ENCODE measurements around the gene SEPTIN12.
"Not testable (repeated sequence)": the region's sequence is repeated elsewhere in the genome, so short reads cannot be mapped to it uniquely, and the experiment has no call there.

DNA sequence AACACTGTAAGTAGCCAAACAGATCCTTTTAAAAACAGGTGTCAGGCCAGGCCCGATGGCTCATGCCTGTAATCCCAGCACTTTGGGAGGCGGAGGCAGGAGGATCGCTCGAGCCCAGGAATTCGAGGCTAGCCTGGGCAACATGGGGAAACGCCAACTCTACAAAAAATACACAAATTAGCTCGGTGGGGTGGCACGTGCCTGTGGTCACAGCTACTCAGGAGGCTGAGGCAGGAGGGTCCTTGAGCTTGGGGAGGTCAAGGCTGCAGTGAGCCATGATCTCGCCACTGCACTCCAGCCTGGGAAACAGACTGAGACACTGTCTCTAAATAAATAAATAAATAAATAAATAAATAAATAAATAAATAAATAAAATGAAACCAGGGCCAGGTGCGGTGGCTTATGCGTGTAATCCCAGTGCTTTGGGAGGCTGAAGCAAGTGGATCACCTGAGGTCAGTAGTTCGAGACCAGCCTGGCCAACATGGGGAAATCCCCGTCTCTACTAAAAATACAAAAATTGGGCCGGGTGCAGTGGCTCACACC is 3.6 kb downstream of the SEPTIN12 start:
- TF ChIP-seq, protein P1, sequence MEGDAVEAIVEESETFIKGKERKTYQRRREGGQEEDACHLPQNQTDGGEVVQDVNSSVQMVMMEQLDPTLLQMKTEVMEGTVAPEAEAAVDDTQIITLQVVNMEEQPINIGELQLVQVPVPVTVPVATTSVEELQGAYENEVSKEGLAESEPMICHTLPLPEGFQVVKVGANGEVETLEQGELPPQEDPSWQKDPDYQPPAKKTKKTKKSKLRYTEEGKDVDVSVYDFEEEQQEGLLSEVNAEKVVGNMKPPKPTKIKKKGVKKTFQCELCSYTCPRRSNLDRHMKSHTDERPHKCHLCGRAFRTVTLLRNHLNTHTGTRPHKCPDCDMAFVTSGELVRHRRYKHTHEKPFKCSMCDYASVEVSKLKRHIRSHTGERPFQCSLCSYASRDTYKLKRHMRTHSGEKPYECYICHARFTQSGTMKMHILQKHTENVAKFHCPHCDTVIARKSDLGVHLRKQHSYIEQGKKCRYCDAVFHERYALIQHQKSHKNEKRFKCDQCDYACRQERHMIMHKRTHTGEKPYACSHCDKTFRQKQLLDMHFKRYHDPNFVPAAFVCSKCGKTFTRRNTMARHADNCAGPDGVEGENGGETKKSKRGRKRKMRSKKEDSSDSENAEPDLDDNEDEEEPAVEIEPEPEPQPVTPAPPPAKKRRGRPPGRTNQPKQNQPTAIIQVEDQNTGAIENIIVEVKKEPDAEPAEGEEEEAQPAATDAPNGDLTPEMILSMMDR (conservative IDR thresholded peaks at IDR 0.05; ENCODE audit: low read depth, low read length), result not testable (repeated sequence)
- TF ChIP-seq CEBPB (IDR thresholded peaks at IDR 0.05; ENCODE audit: low read depth, low read length); POLR2A (IDR thresholded peaks at IDR 0.05; ENCODE audit: low read depth, low read length); RCOR1 (IDR thresholded peaks at IDR 0.05; ENCODE audit: insufficient replicate concordance, low read length); SMC3 (IDR thresholded peaks at IDR 0.05; ENCODE audit: low read depth, low read length); MAFK (IDR thresholded peaks at IDR 0.05; ENCODE audit: low read depth, low read length); MAZ (IDR thresholded peaks at IDR 0.05; ENCODE audit: borderline replicate concordance, low read depth, low read length); RAD21 (IDR thresholded peaks at IDR 0.05; ENCODE audit: low read length); BHLHE40 (IDR thresholded peaks at IDR 0.05; ENCODE audit: low read depth, low read length); NFE2L2 (IDR thresholded peaks at IDR 0.05; ENCODE audit: low read depth, low read length); CHD1 (IDR thresholded peaks at IDR 0.05; ENCODE audit: low read depth, low read length); MXI1 (IDR thresholded peaks at IDR 0.05; ENCODE audit: borderline replicate concordance, low read depth, low read length): not testable (repeated sequence)
- TF ChIP-seq, protein P2, sequence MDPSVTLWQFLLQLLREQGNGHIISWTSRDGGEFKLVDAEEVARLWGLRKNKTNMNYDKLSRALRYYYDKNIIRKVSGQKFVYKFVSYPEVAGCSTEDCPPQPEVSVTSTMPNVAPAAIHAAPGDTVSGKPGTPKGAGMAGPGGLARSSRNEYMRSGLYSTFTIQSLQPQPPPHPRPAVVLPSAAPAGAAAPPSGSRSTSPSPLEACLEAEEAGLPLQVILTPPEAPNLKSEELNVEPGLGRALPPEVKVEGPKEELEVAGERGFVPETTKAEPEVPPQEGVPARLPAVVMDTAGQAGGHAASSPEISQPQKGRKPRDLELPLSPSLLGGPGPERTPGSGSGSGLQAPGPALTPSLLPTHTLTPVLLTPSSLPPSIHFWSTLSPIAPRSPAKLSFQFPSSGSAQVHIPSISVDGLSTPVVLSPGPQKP (IDR thresholded peaks at IDR 0.05; ENCODE audit: borderline replicate concordance, low read depth, low read length), result not testable (repeated sequence)
- TF ChIP-seq, protein P3, sequence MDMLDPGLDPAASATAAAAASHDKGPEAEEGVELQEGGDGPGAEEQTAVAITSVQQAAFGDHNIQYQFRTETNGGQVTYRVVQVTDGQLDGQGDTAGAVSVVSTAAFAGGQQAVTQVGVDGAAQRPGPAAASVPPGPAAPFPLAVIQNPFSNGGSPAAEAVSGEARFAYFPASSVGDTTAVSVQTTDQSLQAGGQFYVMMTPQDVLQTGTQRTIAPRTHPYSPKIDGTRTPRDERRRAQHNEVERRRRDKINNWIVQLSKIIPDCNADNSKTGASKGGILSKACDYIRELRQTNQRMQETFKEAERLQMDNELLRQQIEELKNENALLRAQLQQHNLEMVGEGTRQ (IDR thresholded peaks at IDR 0.05; ENCODE audit: low read depth, low read length), result not testable (repeated sequence)

Data from IMR-90 (cell line).